ENCODE measurements around the gene FCSK.

Gene FCSK

DNA sequence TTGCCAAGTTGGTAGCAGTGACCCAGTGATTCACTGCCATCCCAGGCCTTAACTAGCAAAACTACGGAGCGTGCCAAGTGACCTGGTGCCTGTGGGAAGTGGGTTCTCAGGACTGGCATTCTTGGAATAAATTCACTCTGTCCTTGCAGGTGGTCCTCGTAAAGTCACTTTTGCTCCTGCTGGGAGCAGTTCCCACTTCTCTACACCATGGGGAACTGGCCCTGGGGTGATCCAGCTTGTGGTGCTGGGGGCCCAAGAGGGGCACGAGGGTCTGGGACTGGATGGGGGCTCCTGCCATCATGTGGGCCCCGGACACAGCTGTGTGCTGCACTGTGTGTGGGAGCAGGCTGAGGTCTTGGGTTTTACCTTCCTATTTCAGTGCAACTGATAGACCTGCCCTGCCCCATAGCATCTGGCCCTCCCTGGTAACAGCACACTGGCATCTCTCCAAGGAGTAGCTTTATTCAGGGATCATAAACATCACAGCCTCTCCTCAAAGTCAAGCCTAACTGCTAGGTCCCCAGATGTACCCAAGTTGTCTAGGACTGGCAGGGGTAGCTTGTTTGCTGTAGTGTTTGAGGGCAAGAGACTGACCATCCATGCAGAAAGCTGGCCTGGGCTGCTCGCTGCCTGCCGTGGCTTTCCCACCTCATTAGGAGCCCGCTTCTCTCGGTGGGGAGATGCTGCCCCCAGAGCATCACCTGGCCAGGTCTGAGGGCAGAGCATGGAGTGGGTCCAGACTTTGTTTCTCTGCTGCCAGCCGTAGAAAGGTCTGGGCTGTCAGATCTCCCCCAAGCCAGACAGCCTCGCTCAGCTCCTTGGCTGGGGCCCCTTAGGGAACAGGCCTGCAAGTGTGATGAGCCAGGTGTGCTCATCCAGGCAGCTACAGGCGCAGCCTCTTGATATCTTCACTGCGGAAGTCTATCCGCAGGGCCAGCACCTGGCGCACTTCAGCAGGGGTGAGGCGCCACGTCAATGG, 26.0 kb downstream of the FCSK start:
- DNase-seq = no peak

- DNase-seq = no peak
These were observed 27.6 kb downstream of the FCSK start for GRCh38 chr16:70481929-70482536.

- no peak for DNase-seq
These were observed 28.2 kb downstream of the FCSK start for GRCh38 chr16:70482624-70483023.

DNA sequence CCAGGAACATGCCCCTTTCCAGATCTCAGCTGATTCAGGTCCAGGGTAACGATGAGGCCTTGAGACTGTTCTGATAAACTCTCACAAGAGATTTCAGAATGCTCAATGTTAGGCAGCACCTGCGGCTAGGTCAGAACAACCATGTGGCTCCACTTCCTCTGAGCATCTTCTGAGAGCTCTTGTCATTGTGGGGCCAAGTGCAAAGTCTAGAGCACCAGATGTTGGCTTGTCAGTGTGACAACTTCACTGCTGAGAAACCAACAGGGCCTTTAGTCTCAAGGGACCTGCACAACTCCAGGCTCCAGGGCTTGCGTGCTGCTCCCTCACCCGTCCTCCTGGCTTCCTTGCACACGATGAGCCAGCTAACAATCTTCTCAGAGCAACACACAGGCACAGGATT, 29.0 kb downstream of the FCSK start:
- no peak for DNase-seq

GRCh38 chr16:70484867-70485266, 30.5 kb downstream of the FCSK start:
- DNase-seq = no peak

DNA sequence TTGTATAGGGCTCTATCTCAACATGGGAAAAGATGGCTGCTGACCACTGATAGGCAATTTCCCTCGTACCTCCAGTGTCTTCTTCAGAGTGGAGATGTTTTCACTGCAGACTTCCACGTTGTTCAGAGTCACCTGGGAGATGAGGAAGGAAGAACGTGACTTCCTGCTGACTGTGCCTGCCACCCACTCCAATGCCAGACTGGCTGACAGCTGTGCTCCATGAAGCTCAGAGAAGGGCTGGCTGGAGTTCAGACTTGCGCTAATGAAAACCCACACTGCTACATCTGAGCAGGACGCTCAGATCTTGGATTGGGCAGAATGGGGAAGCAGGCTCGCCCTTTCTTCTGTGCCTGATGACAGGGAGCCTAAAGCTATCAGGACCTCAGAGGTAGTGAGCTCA, 35.9 kb downstream of the FCSK start:
- peak; percentile 68 to 87 (median 81) for DNase-seq

GRCh38 chr16:70493802-70494201, 39.4 kb downstream of the FCSK start:
- peak; percentile 54 to 76 (median 72) for DNase-seq

- DNase-seq = no peak
These were observed 39.9 kb downstream of the FCSK start for GRCh38 chr16:70494202-70494770.

DNA sequence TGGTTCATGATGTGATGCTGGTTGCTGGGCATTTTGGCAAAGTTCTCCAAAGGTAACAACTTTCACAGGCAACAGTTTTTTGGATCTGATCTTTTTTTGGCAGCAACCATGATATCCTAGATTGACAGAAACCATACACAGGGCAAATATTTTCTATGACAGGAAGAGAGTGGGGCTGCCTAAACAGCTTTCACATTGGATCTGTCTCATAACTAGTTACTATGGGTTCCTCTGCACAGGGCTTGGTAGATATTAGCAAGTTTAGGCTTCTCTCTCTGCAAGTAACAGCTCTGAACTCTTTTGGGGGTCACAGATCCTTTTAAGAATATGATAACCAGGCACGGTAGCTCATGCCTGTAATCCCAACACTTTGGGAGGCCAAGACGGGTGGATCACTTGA, 40.4 kb downstream of the FCSK start:
- DNase-seq = no peak

DNA sequence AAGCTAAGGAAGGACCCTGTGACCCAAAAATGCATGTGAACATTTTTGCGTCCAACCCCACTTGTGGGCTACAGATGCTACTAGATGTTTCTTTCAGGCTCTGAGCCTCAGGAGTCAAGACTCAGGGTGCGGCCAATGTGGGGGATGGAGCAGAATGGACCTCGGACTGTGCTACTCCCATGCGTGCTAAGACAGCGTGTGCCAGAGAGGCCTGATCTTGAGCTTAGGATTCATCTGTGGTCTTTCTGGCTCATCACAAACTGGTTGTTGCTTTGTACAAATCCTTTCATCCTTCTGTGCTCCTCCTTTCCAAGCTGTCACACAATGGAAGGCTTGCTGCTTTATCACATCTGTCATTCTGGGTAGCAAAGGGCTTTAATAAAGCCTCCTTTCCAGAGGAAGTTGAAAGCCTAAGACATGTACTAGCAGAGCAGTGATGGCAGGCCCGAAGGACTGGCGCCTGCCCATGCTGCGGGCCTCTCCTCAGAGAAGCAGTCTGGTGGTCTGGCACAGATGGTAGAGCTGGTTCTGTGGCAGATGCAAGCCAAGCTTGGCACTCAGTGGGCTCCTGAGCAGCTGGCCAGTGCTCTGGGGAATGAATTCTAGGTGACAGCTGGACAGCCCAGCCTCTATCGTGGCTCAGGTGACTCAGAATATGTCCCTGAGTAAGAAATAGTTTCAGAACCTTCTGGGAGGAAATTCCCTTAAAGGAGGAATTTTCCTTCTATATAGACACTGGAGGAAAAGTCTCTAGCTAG, 41.2 kb downstream of the FCSK start:
- DNase-seq = no peak

DNA sequence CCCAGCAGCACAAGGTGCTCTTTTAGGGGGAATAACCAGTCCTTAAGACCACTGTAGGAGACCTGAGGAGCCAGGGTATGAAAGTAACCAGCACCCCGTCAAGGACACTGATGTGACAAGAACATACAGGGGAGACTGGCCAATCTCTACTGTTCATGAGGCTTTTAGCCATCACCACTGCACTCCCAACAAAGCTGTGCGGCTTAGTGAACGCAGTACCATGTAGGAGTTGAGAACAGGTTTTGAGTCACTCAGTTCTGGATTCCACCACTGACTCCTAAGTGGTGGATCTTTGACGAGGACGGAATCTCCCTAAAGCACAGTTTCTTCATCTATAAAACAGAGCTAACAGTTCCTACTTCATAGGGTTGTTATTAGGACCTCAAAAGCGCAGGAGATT, 42.1 kb downstream of the FCSK start:
- no peak for DNase-seq

GRCh38 chr16:70508752-70509151, 54.4 kb downstream of the FCSK start:
- peak in 3 of 4 experiments; percentile 11 to 62 (median 60) for DNase-seq

- DNase-seq = no peak
These were observed 55.8 kb downstream of the FCSK start for GRCh38 chr16:70510216-70510615.

GRCh38 chr16:70511833-70512232, 57.4 kb downstream of the FCSK start:
- no peak for DNase-seq

GRCh38 chr16:70512456-70512855, 58.1 kb downstream of the FCSK start:
- no peak for DNase-seq

DNA sequence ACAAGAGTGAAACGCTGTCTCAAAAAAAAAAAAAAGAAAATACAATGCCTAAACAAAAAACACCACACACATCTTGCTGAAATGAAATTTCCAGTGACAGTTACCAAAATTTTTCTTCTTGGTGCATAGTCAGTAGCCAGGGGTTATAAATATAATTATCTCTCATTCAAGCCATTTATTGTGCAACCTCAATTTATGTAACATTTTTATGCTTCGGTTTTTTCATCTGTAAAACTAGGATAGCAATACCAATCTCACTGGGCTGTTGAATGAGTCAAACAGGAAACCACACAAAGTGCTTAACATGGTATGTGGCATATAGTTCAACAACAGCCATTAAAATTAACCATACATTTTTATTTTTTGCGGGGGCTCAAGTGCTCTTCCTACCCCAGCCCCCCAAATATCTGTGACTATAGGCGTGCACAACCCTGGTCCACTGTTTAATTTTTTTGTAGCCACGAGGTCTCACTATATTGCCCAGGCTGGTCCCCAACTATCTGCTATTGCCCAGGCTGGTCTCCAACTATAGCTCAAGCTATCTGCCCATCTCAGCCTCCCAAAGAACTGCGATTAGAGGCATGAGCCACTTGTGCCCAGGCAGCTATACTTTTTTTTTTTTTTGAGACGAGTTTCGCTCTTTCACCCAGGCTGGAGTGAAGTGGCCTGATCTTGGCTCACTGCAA, 66.4 kb downstream of the FCSK start:
- peak; percentile 20 to 78 (median 40) for DNase-seq

GRCh38 chr16:70522216-70523075, 68.1 kb downstream of the FCSK start:
- peak in 3 of 4 experiments; percentile 28 to 44 (median 41) for DNase-seq

DNA sequence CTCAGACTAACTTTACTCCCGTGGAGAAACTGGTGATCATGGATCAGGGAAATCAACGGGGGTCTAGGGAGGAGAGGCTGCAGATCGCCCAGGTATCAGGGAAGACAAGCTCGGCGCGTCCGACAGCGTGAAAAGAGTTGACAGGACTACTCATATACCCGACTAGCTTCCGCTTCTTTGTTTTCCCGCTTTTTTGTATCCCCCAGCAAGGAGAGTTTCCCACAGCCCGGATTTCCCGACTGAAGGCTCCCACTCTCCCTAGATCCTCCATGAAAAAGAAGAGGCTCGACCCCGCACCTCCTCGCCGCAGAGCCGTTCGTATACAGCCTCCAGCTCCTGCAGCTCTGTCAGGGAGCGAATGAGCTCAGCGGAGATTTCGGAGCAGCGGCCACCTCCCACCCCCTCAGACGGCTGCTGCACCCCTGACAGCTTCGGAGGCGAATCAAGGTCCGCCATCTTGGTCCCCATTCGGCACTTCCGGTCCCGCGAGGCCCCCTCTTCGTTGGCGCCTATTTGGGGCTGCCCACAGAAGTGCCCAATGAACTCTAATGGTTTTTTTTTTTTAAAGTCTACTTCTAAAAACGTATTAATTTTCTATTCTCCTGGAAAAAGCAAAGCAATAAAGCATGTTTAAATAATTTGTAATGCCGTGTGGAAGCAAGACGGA, 68.8 kb downstream of the FCSK start, which contains the start of gene COG4:
Gene COG4, minus strand, starts transcription at position 479 of the 667 bp plus-strand sequence. Its CDS starts 11 bp downstream, at position 468.
- peak; percentile 90 to 94 (median 94) for DNase-seq

- peak in 3 of 4 experiments; percentile 80 to 83 (median 80) for DNase-seq
These were observed 69.5 kb downstream of the FCSK start, which contains the start of gene SF3B3 for GRCh38 chr16:70523743-70524398. Gene SF3B3, plus strand, starts transcription at chr16:70523816. Its CDS starts 2,841 bp downstream, at chr16:70526657.

- peak in 1 of 4 experiments; percentile 22 for DNase-seq
These were observed 70.0 kb downstream of the FCSK start for GRCh38 chr16:70524399-70524825.

Data from suppressor macrophage (primary cell).